Memory B cell (primary cell): ENCODE results near the gene CNNM1.

Source experiments
- ATAC-seq: fragments of 150-1000 bp; cut with Tn5 transposase; 2 replicates; pipeline ENCODE4 v1.10.0; 2021; ENCODE audit warnings: low read depth, mild to moderate bottlenecking, moderate library complexity
- DNase-seq, 2 donors: peaks; one replicate each; pipeline ENCODE4 v3.0.0; 2022; ENCODE audit warnings: low spot score in 2 of 2
- H3K27ac Mint-ChIP-seq: one replicate; pipeline ENCODE4 v1.8.0; 2022; ENCODE audit warnings: mild to moderate bottlenecking, moderate library complexity, mixed read lengths
- H3K27me3 Mint-ChIP-seq: one replicate; pipeline ENCODE4 v1.8.0; 2022; ENCODE audit warnings: mixed read lengths
- H3K36me3 Mint-ChIP-seq: one replicate; pipeline ENCODE4 v1.8.0; 2022; ENCODE audit warnings: mild to moderate bottlenecking, mixed read lengths
- H3K4me1 Mint-ChIP-seq: one replicate; pipeline ENCODE4 v1.8.0; 2022; ENCODE audit warnings: mixed read lengths
- H3K4me3 Mint-ChIP-seq: one replicate; pipeline ENCODE4 v1.8.0; 2022; ENCODE audit warnings: mild to moderate bottlenecking, moderate library complexity, mixed read lengths
- H3K9me3 Mint-ChIP-seq: one replicate; pipeline ENCODE4 v1.8.0; 2022; ENCODE audit warnings: mixed read lengths

Gene CNNM1

GRCh38 chr10:99442394-99442793 lies 113.2 kb downstream of the CNNM1 start:
- Mint-ChIP-seq H3K4me1 (no peaks in the 10 kb centered on the region), H3K27ac (no peak overlapping the region), H3K27me3 (peaks cover 4% of the 10 kb centered on the region), H3K9me3 (no peaks in the 10 kb centered on the region), H3K36me3 (no peaks in the 10 kb centered on the region), H3K4me3 (no peak overlapping the region)
- DNase-seq (no peak), ATAC-seq (no peak)

DNA sequence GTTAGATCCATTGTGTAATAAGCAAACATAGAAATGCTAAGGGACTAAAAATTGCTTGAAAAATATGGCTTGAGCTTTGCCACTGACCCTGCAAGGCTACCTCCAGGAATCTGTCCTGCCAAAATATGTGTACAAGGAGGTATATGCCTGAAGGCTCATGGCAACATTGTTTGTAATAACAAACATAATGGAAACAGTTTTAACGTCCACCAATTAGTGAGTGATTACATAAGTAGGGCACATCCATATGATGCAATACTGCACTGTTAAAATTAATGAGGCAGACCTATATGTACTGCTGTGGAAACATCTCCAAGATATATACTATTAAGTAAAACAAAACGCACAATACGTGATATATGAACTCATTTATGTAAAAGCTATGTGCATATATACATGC lies 114.3 kb downstream of the CNNM1 start:
- H3K4me1 Mint-ChIP-seq, result no peaks in the 10 kb centered on the region
- H3K27me3 Mint-ChIP-seq, result peaks cover 4% of the 10 kb centered on the region
- no peak overlapping the region for H3K4me3 Mint-ChIP-seq
- H3K27ac Mint-ChIP-seq, result no peak overlapping the region
- H3K36me3 Mint-ChIP-seq, result no peaks in the 10 kb centered on the region
- ATAC-seq (no peak), DNase-seq (no peak)
- H3K9me3 Mint-ChIP-seq, result no peaks in the 10 kb centered on the region
